ENCODE data around the gene CRTAC1. TPM values are rescaled to one million over a fixed set of nuclear protein-coding genes. Genes with fewer than 3 reads are reported as not detected.

CRTAC1 gene
- total and polyA plus RNA-seq, 4 donors, result 0.14 to 0.33 (median 0.26) TPM

- 85% methylated on average over 4 of the region's 4 CpGs for whole genome bisulfite sequencing
- no peak for DNase-seq (ENCODE audit: low spot score)
- no peak overlapping the region for H3K4me3 ChIP-seq (ENCODE audit: low read depth in 1 of 3, low read length in 3 of 3)
- no peaks in the 10 kb centered on the region for H3K27me3 ChIP-seq (ENCODE audit: control insufficient read depth in 4 of 4, insufficient read depth in 4 of 4, low read length in 3 of 4)
- H3K27ac ChIP-seq (ENCODE audit: low read depth in 1 of 2, low read length in 2 of 2), result no peak overlapping the region
- no peaks in the 10 kb centered on the region for H3K36me3 ChIP-seq (ENCODE audit: control insufficient read depth in 4 of 4, insufficient read depth in 3 of 4, low read depth in 1 of 4, low read length in 3 of 4)
- no peaks in the 10 kb centered on the region for H3K9me3 ChIP-seq (ENCODE audit: control insufficient read depth in 4 of 4, low read length in 3 of 4)
- H3K4me1 ChIP-seq (ENCODE audit: control insufficient read depth in 4 of 4, insufficient read depth in 4 of 4, low read length in 3 of 4), result no peaks in the 10 kb centered on the region
- TF ChIP-seq RXRA (IDR thresholded peaks at IDR 0.05) (no peak), ZBTB33 (IDR thresholded peaks at IDR 0.05) (no peak), HNF4A (conservative IDR thresholded peaks at IDR 0.05) (no peak), FOXA1 (IDR thresholded peaks at IDR 0.05) (no peak), MAX (IDR thresholded peaks at IDR 0.05) (no peak), JUND (IDR thresholded peaks at IDR 0.05) (no peak), TAF1 (conservative IDR thresholded peaks at IDR 0.05) (no peak), HNF4G (IDR thresholded peaks at IDR 0.05) (no peak), CTCF (IDR thresholded peaks at IDR 0.05; ENCODE audit: low read depth, low read length, missing input control) (no peak)
- H3K9ac ChIP-seq (ENCODE audit: low read depth in 1 of 2, low read length in 2 of 2), result no peak overlapping the region
Observed at GRCh38 chr10:97816609-97817008, 213.8 kb downstream of the CRTAC1 start.

Small RNAs within 50 kb of the gene (small RNA-seq; reads per million reads assigned to genes)
- gene AL355301.1, result not detected

Other genes with a start within 250 kb of the CRTAC1 start
- gene GOLGA7B, start 180.8 kb downstream of the CRTAC1 start, total RNA-seq, result under 1 TPM; 0.05 to 0.59 TPM
- gene GOLGA7B, start 180.8 kb downstream of the CRTAC1 start, polyA plus RNA-seq, result under 1 TPM; 0.22 to 0.63 TPM
- 10 to 100 TPM; 10.1 to 11.2 TPM for gene R3HCC1L, start 104.0 kb upstream of the CRTAC1 start, total RNA-seq
- 1 to 10 TPM; 3.2 to 4.8 TPM for gene R3HCC1L, start 104.0 kb upstream of the CRTAC1 start, polyA plus RNA-seq
- gene LOXL4, start 237.6 kb upstream of the CRTAC1 start, total RNA-seq, result 10 to 100 TPM in 1 of 2 donors, under 1 TPM in 1; 0.84 to 18.5 TPM
- 1 to 10 TPM in 1 of 2 donors, under 1 TPM in 1; 0.38 to 1.2 TPM for gene LOXL4, start 237.6 kb upstream of the CRTAC1 start, polyA plus RNA-seq

Measured in liver (tissue), 10 donors.